Measurements from ENCODE around the gene SIGLEC11. TPM values are rescaled to one million over a fixed set of nuclear protein-coding genes. Genes with fewer than 3 reads are reported as not detected.
A peak's percentile ranks its signal among the peaks of the same experiment; 100 is the strongest.

Gene SIGLEC11
- polyA plus RNA-seq, 1 of the 3 experiments (the other 2 are of a cell fraction) = not detected

- 91% methylated on average over 21 of the region's 21 CpGs for WGBS (ENCODE audit: low lambda C conversion rate)
- Histone ChIP-seq H3K9ac (no peak overlapping the region), H2AFZ (ENCODE audit: low read depth) (no peak overlapping the region), H3K4me3 (ENCODE audit: low read depth in 2 of 2, low read length in 1 of 2) (no peak overlapping the region), H3F3A (replicated peaks; ENCODE audit: insufficient read depth) (no peaks in the 10 kb centered on the region), H3K79me2 (ENCODE audit: insufficient read depth) (peaks cover 72% of the 10 kb centered on the region), H3K9me2 (no peaks in the 10 kb centered on the region), H3K9me3 (no peaks in the 10 kb centered on the region), H4K20me1 (ENCODE audit: insufficient read depth) (peaks cover 41% of the 10 kb centered on the region; the same call in 1 of the 2 replicates), H3K27ac (ENCODE audit: low read depth in 2 of 2, low read length in 1 of 2) (no peak overlapping the region), H3K4me2 (no peak overlapping the region), H3K4me1 (ENCODE audit: control insufficient read depth in 1 of 2, insufficient read depth in 2 of 2, low read depth in 1 of 2, low read length in 1 of 2) (no peaks in the 10 kb centered on the region), H3K36me3 (replicated peaks in 1 of 2; ENCODE audit: control insufficient read depth in 1 of 2, insufficient read depth in 2 of 2, low read length in 1 of 2) (peaks cover 10 to 22% of the 10 kb centered on the region in 2 experiments), H3K27me3 (ENCODE audit: insufficient read depth) (no peaks in the 10 kb centered on the region)
- ChIA-PET CTCF (interaction anchor here (1.1 to 1.6 kb wide), 4 partner anchors 11 to 27 kb away, joined by 3 to 4 read pairs (median 3); no protein-coding TSS in a partner anchor), POLR2A (no interaction called here)
- TF ChIP-seq TAF1 (IDR thresholded peaks at IDR 0.05; ENCODE audit: borderline replicate concordance, low read depth, low read length) (no peak), CTCF (IDR thresholded peaks at IDR 0.05) (peak; percentile 22; the same call in 1 of the 2 replicates), MXI1 (IDR thresholded peaks at IDR 0.05; ENCODE audit: low read depth, low read length) (no peak), TCF12 (IDR thresholded peaks at IDR 0.05) (no peak), SIN3A (IDR thresholded peaks at IDR 0.05; ENCODE audit: borderline replicate concordance, low read depth, low read length) (no peak)
- no peak for DNase-seq
Observed at GRCh38 chr19:49916839-49917733, 43.9 kb downstream of the SIGLEC11 start.

- Histone ChIP-seq H2AFZ (ENCODE audit: low read depth) (no peak overlapping the region), H3K4me2 (no peak overlapping the region), H3K9ac (no peak overlapping the region), H3K4me3 (ENCODE audit: low read depth in 2 of 2, low read length in 1 of 2) (no peak overlapping the region), H3K9me2 (no peaks in the 10 kb centered on the region), H3K36me3 (replicated peaks in 1 of 2; ENCODE audit: control insufficient read depth in 1 of 2, insufficient read depth in 2 of 2, low read length in 1 of 2) (peaks cover 10 to 20% of the 10 kb centered on the region in 2 experiments), H3K9me3 (no peaks in the 10 kb centered on the region), H3K79me2 (ENCODE audit: insufficient read depth) (peaks cover 57% of the 10 kb centered on the region), H3K27me3 (ENCODE audit: insufficient read depth) (no peaks in the 10 kb centered on the region), H4K20me1 (ENCODE audit: insufficient read depth) (peaks cover 23% of the 10 kb centered on the region; the same call in 1 of the 2 replicates), H3K27ac (ENCODE audit: low read depth in 2 of 2, low read length in 1 of 2) (no peak overlapping the region), H3F3A (replicated peaks; ENCODE audit: insufficient read depth) (no peaks in the 10 kb centered on the region), H3K4me1 (ENCODE audit: control insufficient read depth in 1 of 2, insufficient read depth in 2 of 2, low read depth in 1 of 2, low read length in 1 of 2) (no peaks in the 10 kb centered on the region)
- ChIA-PET CTCF (no interaction called here), POLR2A (no interaction called here)
- no peak for DNase-seq
- TF ChIP-seq CTCF (IDR thresholded peaks at IDR 0.05) = peak; percentile 19; the same call in 1 of the 2 replicates
- TF ChIP-seq RCOR1 (IDR thresholded peaks at IDR 0.05; ENCODE audit: low read length) = no peak
- no peak for TF ChIP-seq GATA2 (CRISPR knock-in tag; IDR thresholded peaks at IDR 0.05)
- 97% methylated on average over 6 of the region's 6 CpGs for whole genome bisulfite sequencing (ENCODE audit: low lambda C conversion rate)
Observed at GRCh38 chr19:49915271-49915670, 45.7 kb downstream of the SIGLEC11 start.

Measured in SK-N-SH (cell line).